ENCODE data around the gene SLC9A3.
"Not testable (repeated sequence)": the region's sequence is repeated elsewhere in the genome, so short reads cannot be mapped to it uniquely, and the experiment has no call there.

DNA sequence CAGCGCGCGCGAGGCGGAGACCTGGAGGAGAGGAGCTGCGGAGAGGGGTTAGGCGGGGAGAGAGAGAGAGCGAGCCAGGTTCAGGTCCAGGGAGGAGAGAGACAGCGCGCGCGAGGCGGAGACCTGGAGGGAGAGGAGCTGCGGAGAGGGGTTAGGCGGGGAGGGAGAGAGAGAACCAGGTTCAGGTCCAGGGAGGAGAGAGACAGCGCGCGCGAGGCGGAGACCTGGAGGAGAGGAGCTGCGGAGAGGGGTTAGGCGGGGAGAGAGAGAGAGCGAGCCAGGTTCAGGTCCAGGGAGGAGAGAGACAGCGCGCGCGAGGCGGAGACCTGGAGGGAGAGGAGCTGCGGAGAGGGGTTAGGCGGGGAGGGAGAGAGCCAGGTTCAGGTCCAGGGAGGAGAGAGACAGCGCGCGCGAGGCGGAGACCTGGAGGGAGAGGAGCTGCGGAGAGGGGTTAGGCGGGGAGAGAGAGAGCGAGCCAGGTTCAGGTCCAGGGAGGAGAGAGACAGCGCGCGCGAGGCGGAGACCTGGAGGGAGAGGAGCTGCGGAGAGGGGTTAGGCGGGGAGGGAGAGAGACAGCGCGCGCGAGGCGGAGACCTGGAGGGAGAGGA, 49.9 kb downstream of the SLC9A3 start:
- not testable (repeated sequence) for TF ChIP-seq TAF1 (IDR thresholded peaks at IDR 0.05; ENCODE audit: low read depth, low read length); POLR2AphosphoS5 (IDR thresholded peaks at IDR 0.05; ENCODE audit: low read depth, low read length); POLR2A (IDR thresholded peaks at IDR 0.05; ENCODE audit: low read depth, low read length); PAX5 (IDR thresholded peaks at IDR 0.05; ENCODE audit: insufficient read depth, low read length, severe bottlenecking); SPI1 (IDR thresholded peaks at IDR 0.05; ENCODE audit: low read depth, low read length); POU2F2 (IDR thresholded peaks at IDR 0.05; ENCODE audit: low read depth, low read length)
